H1 (cell line): ENCODE results near the gene VHLL. TPM values are rescaled to one million over a fixed set of nuclear protein-coding genes. Genes with fewer than 3 reads are reported as not detected.

Experiments used
- CHD7 ChIP-seq: fragments of 300-600 bp; sonication (generic); IDR thresholded peaks from 2 replicates; pipeline ENCODE4 v1.7.1; 2012; ENCODE audit warnings: low read length, moderate library complexity, mild to moderate bottlenecking, inconsistent platforms; ENCODE audit not compliant: insufficient replicate concordance
- E2F6 ChIP-seq: IDR thresholded peaks from 2 replicates; pipeline ENCODE4 v1.6.1; 2012; ENCODE audit warnings: inconsistent platforms
- GTF2F1 ChIP-seq: IDR thresholded peaks from 2 replicates; pipeline ENCODE4 v1.6.1; 2012; ENCODE audit warnings: low read depth, low read length, improper control_type of control experiment, borderline replicate concordance
- RXRA ChIP-seq: IDR thresholded peaks from 2 replicates; pipeline ENCODE4 v1.6.1; 2011; ENCODE audit warnings: low read depth, mild to moderate bottlenecking, low read length, moderate library complexity; ENCODE audit not compliant: insufficient read depth
- SAP30 ChIP-seq: fragments of 300-600 bp; sonication (generic); IDR thresholded peaks from 2 replicates; pipeline ENCODE4 v1.7.1; 2012; ENCODE audit warnings: low read length, moderate library complexity, mild to moderate bottlenecking, inconsistent platforms; ENCODE audit not compliant: insufficient read depth, insufficient replicate concordance
- SUZ12 ChIP-seq: fragments of 200-600 bp; sonication (generic); IDR thresholded peaks from 2 replicates; pipeline ENCODE4 v1.6.1; 2012; ENCODE audit warnings: mild to moderate bottlenecking, inconsistent platforms, low read length, moderate library complexity, mixed read lengths
- TCF12 ChIP-seq: IDR thresholded peaks from 2 replicates; pipeline ENCODE4 v1.6.1; 2011; ENCODE audit warnings: low read depth, mild to moderate bottlenecking, low read length
- polyA plus RNA-seq, 7 experiments: library from polyadenylated mRNA; depleted of rRNA in 3 of 7; stranded (reverse) in 5 of 7; unstranded in 2 of 7; fragments of >200 nt in 5 of 7; fragments of 200-250 nt in 2 of 7; gene quantifications; 1 replicate in 5 of 7; 2 replicates in 1 of 7; 4 replicates in 1 of 7; pipeline versions ENCODE4 v1.2.1 to v1.2.3, GENCODE V29; 2011 to 2013; ENCODE audit warnings: missing spikeins in 2 of 7, mixed read lengths in 2 of 7
- total RNA-seq: library from RNA; stranded (reverse); fragmentation: NEBNext Ultra II Directional; extraction: Animal tissue kit (Norgen Biotek cat#: 25700); gene quantifications from 2 replicates; pipeline ENCODE4 v1.2.1, GENCODE V29; 2021

Gene VHLL
- total and polyA plus RNA-seq, 2 of the 8 experiments (the other 6 are each of a cell fraction or from before 2014, with no cell fraction given), result not detected

GRCh38 chr1:156284112-156284511, 15.0 kb downstream of the VHLL start, which contains the start of gene TMEM79 (continued):
- TF ChIP-seq CHD7 (no peak), SUZ12 (no peak), E2F6 (no peak), TCF12 (no peak), SAP30 (no peak), RXRA (no peak), GTF2F1 (no peak)
